Activated naive CD4-positive, alpha-beta T cell treated with anti-CD3 and anti-CD28 coated beads, Interleukin-2, amount 50 U/mL, for 24 hours (primary cell): ENCODE data around the gene SPEM2.
A peak's percentile ranks its signal among the peaks of the same experiment; 100 is the strongest.

ENCODE experiments used
- H3K27ac Mint-ChIP-seq: one replicate; pipeline ENCODE4 v1.8.0; 2021; ENCODE audit warnings: mild to moderate bottlenecking, mixed read lengths
- H3K27me3 Mint-ChIP-seq: one replicate; pipeline ENCODE4 v1.8.0; 2021; ENCODE audit warnings: mixed read lengths
- H3K36me3 Mint-ChIP-seq: one replicate; pipeline ENCODE4 v1.8.0; 2021; ENCODE audit warnings: mixed read lengths
- H3K4me1 Mint-ChIP-seq: one replicate; pipeline ENCODE4 v1.8.0; 2021; ENCODE audit warnings: mixed read lengths
- H3K4me3 Mint-ChIP-seq: one replicate; pipeline ENCODE4 v1.8.0; 2021; ENCODE audit warnings: mild to moderate bottlenecking, mixed read lengths
- H3K9me3 Mint-ChIP-seq: one replicate; pipeline ENCODE4 v1.8.0; 2021; ENCODE audit warnings: mixed read lengths

Gene SPEM2

DNA sequence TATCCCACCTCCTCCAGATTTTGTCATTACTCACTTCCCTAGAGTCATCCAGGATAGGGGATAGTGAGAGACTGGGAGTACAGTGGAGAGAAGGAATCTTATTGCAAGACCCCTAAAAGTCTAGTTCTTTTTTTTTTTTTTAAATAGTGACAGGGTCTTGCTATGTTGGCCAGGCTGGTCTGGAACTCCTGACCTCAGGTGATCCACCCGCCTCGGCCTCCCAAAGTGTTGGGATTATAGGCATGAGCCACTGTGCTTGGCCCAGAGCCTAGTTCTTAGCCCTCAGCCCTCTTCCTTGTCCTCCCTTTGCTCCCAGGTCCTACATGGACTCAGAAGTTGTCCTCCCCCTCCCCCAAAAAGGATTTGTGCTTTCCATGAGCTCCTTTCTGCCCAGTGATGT lies 16.7 kb downstream of the SPEM2 start:
- Mint-ChIP-seq H3K27ac (peak overlapping the region; percentile 11), H3K9me3 (no peaks in the 10 kb centered on the region), H3K27me3 (peaks cover 39% of the 10 kb centered on the region), H3K4me3 (peak overlapping the region; percentile 8), H3K36me3 (no peaks in the 10 kb centered on the region), H3K4me1 (peaks cover 41% of the 10 kb centered on the region)

DNA sequence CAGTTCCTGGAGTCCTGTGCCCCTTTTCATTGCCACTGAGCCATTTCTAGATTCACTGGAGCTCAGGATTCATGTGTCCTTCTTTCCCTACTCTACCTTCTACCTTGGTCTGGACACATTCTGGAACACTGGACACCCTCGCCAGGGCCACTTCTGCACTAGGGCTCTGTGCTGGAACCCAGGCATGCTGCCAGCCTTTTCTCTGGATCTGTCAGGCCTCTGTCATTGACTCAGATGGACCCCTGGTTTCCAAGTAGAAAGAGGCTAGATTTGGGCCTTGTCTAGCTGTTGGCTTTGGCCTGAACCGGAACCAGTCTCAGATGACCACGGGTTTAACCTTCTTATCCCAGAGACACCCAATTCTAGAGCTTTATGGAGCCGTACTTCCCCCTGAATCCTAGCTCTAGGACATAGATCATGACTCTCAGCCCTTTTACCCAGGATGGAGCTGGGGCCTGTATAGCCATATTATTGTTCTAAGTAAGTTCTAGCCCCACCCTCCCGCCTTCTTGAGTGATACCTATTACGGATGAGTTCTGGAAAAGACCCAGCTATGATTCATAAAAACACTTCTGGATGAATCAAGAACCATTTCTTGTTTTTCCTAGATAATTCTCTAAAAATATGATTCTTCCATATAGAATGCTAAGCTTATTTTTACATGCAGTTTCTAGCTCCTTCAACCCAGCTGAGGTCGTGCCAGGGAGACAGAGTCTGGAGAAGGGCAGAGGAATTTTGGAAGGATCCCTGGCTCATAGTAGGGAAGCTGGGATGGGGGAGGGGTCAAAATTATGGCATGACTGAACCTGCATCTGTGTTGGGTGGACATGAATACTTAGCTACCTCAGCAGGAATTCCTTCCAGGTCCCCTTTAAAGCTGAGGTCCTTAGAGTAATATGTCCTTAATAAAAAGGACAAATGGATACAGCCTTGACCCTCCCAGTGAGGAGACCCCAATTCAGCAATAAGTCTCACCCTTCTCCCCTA lies 18.4 kb downstream of the SPEM2 start:
- no peaks in the 10 kb centered on the region for H3K9me3 Mint-ChIP-seq
- H3K27ac Mint-ChIP-seq, result no peak overlapping the region
- H3K36me3 Mint-ChIP-seq, result peaks cover 8% of the 10 kb centered on the region
- H3K4me3 Mint-ChIP-seq, result no peak overlapping the region
- peaks cover 45% of the 10 kb centered on the region for H3K27me3 Mint-ChIP-seq
- peaks cover 35% of the 10 kb centered on the region for H3K4me1 Mint-ChIP-seq

DNA sequence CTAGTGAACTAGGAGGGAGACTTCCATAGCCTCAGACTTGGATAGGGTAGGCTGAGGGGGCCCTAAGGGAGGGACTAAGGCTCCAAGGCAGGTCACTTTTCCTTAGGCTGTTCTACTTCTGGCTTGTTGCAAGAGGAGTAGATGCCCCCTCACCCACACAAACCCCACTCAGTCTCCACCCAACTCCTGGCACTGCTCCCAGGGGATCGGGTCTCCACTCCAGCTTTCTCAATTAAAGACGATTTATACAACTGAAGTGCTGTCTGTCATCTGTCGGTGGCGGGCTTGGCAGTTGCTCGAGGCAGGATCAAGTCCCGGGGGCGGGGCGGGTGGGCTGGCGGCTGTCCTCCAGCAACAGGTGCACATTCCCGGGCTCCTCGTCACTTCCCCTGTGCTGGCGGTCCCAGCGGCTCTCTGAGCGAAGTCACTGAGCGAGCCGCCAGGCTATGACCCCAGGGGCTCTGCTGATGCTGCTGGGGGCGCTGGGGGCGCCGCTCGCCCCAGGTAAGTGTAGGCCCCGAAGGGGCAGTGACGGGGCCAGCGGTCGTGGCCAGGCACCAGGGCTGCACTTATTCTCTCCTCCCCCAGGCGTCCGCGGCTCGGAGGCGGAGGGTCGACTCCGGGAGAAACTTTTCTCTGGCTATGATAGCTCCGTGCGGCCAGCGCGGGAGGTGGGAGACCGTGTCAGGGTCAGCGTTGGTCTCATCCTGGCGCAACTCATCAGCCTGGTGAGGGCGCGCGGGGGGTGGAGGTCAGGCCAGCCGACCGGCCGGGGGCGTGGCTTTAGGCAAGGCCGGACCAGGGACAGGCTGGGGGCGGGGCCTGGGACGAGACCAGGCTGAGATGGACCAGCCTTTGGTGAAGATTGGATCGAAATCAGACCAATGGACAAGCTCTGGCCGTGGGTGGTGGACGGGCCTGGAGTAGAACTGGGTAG lies 19.5 kb downstream of the SPEM2 start, which contains the start of gene CHRNB1:
CHRNB1 (plus strand) TSS at position 380 of the 937 bp plus-strand sequence; CDS start at position 447, 67 bp downstream.
- H3K27me3 Mint-ChIP-seq, result peaks cover 42% of the 10 kb centered on the region
- peaks cover 9% of the 10 kb centered on the region for H3K36me3 Mint-ChIP-seq
- H3K4me1 Mint-ChIP-seq, result peaks cover 30% of the 10 kb centered on the region
- H3K27ac Mint-ChIP-seq, result peak within 1 kb of the TSS; percentile 14
- peak within 1 kb of the TSS; percentile 80 for H3K4me3 Mint-ChIP-seq
- no peaks in the 10 kb centered on the region for H3K9me3 Mint-ChIP-seq

DNA sequence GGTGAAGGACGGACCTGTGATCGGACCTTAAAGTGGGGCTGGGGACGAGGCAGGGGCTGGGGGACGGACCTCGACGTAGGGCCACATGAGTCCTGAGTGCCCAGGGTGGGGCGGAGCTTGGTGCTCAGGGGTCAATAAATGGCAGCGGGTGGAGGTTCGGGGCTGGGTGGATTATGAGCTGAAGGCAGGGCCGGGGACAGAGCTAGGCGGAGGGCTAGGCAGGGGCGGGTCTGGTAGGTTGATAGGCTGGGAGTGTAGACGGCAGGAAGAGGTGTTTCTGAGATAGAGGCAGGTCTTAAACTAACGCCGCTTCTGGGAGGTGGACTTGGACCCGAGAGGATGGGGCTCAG lies 20.2 kb downstream of the SPEM2 start:
- peak overlapping the region; percentile 14 for H3K27ac Mint-ChIP-seq
- H3K4me1 Mint-ChIP-seq, result peaks cover 23% of the 10 kb centered on the region
- peak overlapping the region; percentile 80 for H3K4me3 Mint-ChIP-seq
- no peaks in the 10 kb centered on the region for H3K9me3 Mint-ChIP-seq
- H3K36me3 Mint-ChIP-seq, result peaks cover 9% of the 10 kb centered on the region
- H3K27me3 Mint-ChIP-seq, result peaks cover 39% of the 10 kb centered on the region

DNA sequence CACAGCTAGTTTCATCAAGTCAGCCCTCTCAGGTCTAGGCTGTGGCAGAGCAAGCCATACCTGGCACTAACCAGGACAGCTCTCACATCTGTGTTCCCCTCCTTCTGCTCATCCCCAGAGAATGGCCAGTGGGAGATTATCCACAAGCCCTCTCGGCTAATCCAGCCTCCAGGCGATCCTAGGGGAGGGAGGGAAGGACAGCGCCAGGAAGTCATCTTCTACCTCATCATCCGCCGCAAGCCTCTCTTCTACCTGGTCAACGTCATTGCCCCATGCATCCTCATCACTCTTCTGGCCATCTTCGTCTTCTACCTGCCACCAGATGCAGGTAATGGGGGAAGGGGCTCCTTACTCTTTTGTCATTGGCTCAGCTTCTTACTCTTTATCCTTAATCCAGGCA lies 23.0 kb downstream of the SPEM2 start:
- H3K4me3 Mint-ChIP-seq, result no peak overlapping the region
- peaks cover 9% of the 10 kb centered on the region for H3K36me3 Mint-ChIP-seq
- H3K27me3 Mint-ChIP-seq, result peaks cover 24% of the 10 kb centered on the region
- H3K27ac Mint-ChIP-seq, result no peak overlapping the region
- H3K4me1 Mint-ChIP-seq, result peaks cover 22% of the 10 kb centered on the region
- H3K9me3 Mint-ChIP-seq, result no peaks in the 10 kb centered on the region

DNA sequence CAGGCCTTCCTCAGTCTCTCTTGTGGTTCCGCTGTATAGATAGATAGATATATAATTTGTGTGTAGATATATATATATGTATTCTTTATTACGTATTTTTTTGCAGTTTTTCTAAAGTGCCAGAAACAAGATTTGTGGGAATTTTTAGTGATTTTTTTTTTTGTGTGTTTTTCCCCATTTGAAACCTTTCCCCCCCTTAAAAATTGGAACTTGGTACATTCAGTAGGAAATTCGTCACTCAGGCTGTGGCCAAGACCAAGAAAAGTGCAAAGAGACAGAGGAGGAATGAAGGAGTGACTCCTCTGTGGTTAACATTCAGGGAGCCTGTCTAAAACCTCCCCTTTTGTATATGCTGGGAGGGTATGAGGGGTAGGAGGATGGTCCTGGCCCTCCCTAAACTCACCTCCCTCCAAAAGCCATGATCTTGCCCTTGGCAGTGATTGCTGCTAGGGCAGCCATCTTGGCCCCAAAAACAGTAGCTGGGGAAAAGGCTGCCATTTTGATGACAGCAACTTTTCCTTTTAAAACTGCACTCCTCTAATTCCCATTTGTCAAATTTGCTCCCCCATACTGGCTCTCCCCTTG lies 34.6 kb downstream of the SPEM2 start:
- Mint-ChIP-seq H3K27me3 (no peaks in the 10 kb centered on the region), H3K9me3 (no peaks in the 10 kb centered on the region), H3K4me1 (peaks cover 21% of the 10 kb centered on the region), H3K36me3 (no peaks in the 10 kb centered on the region), H3K4me3 (no peak overlapping the region), H3K27ac (no peak overlapping the region)

DNA sequence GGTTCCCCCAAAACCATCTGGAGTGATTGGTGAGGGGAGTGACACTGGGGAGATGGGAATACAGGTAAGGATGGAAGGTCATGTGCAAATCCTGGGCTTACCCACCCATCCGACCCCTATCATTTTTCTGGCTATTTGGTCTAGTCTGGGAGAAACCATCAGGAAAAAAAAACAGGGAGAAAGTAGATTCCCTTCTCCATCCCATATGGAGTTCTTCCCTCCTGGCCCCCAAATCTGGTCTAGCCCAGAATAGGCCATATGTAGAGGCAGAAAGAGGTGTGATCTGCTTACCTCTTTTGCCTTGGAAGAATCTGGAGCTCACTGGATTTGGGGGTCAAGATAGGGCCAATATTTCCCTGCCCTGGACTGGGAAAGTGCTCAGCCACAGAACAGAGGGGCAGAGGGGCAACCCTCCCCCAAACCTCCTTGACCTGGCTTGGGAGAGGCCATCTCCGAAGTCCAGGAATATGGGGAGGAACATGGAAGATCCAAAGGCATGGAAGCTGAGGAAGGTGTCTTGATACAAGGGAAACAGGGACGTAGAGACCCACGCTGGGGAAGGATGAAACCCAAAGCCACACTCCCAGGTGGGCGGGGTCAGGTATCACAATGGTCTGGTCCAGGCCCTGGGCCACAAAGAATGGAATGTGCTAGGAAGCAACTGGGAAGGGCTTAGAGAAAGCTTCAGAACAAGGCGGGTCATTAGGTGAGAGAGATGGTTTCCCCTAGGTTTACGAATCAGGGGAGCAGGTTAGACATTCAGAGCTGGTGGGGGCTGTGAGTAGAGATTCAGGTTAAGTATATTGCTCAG lies 35.6 kb downstream of the SPEM2 start:
- no peaks in the 10 kb centered on the region for H3K9me3 Mint-ChIP-seq
- H3K27me3 Mint-ChIP-seq, result no peaks in the 10 kb centered on the region
- H3K36me3 Mint-ChIP-seq, result no peaks in the 10 kb centered on the region
- peak overlapping the region; percentile 12 for H3K27ac Mint-ChIP-seq
- peaks cover 17% of the 10 kb centered on the region for H3K4me1 Mint-ChIP-seq
- no peak overlapping the region for H3K4me3 Mint-ChIP-seq

DNA sequence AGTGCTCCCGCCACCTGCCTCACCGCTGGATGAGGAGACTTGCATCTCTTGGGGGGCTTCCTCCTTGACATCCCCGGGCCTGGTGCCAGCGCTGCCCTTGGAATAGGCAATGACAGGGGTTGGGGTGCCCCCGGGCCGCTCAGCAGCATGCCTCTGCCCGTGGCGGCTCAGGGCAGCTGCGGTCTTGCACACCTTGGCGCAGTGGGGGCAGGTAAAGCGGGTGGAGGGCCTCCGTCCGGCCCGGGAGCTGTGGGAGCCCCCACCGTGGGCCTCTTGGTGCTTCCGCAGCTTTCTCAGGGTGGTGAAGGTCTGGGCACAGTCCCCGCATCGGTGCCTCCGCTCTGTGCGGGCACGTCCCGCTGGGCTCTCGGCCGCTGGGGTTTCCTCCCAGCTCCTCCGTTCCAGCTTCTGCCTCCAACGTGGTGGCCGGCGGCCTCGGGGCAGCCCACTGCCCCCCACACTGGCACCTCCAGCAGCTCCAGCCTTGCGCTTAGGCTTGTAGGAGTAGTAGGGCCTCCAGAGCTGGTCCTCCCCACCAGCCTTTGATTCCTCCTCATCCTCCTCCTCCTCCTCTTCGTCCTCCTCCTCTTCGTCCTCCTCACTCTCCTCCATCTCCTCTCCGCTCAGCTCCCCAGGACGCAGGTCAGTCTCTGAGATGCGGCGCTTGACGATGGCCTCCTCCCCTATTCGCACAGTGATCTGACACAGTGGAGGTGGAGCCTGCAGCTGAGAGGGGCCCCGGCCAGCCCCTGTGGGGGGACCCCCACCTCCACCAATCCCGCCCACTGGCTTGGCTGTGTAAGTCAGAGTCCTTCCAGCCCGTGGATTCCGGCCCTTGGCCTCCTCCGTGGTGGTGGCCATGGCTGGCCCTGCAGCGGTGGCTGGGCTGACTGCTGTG lies 37.3 kb downstream of the SPEM2 start:
- Mint-ChIP-seq H3K4me3 (no peak overlapping the region), H3K27ac (no peak overlapping the region), H3K9me3 (no peaks in the 10 kb centered on the region), H3K27me3 (no peaks in the 10 kb centered on the region), H3K36me3 (no peaks in the 10 kb centered on the region), H3K4me1 (peaks cover 16% of the 10 kb centered on the region)

DNA sequence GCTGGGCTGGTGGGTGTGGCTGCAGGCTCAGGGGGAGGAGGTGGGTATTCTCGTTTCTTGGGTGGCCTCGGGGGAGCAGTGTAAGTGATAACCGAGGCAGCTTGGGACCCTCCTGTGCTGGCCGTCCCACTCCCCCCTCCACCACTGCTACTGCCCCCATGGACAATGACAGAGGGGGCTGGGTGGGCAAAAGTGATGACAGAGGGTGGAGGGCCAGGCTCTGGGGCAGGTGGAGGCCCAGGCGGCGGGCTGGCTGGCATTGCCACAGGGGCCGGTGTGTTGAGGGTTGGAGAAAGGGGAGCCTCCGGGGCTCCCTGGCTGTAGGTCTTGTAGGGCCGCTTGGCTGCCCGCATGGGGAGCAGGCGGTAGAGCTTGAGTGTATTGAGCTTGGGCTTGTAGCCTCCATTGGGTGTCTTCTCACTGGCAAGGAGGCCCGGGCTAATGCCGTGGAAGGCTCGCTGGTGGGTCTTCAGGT lies 38.0 kb downstream of the SPEM2 start:
- H3K9me3 Mint-ChIP-seq, result no peaks in the 10 kb centered on the region
- H3K4me1 Mint-ChIP-seq, result peaks cover 18% of the 10 kb centered on the region
- no peak overlapping the region for H3K27ac Mint-ChIP-seq
- H3K27me3 Mint-ChIP-seq, result no peaks in the 10 kb centered on the region
- no peaks in the 10 kb centered on the region for H3K36me3 Mint-ChIP-seq
- no peak overlapping the region for H3K4me3 Mint-ChIP-seq

DNA sequence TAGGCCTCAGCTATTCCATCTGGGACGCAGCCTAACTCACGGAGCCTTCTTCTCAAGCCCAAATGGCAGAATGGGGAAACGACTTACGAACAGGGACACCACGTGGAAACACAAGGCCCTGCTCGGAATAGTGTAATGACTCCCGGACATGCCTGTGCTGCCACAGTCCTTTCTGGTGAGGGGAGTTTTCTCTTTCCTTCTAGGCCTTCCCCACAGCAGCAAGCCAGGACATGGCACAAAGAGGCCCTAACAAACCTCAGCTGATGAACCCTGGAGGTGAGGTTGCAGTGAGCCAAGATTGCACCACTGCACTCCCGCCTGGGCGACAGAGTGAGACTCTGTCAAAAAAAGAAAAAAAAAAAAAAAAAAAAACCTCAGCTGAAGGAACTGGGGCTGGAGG lies 38.7 kb downstream of the SPEM2 start:
- no peak overlapping the region for H3K4me3 Mint-ChIP-seq
- H3K27me3 Mint-ChIP-seq, result no peaks in the 10 kb centered on the region
- H3K4me1 Mint-ChIP-seq, result peaks cover 18% of the 10 kb centered on the region
- H3K36me3 Mint-ChIP-seq, result no peaks in the 10 kb centered on the region
- no peak overlapping the region for H3K27ac Mint-ChIP-seq
- no peaks in the 10 kb centered on the region for H3K9me3 Mint-ChIP-seq

DNA sequence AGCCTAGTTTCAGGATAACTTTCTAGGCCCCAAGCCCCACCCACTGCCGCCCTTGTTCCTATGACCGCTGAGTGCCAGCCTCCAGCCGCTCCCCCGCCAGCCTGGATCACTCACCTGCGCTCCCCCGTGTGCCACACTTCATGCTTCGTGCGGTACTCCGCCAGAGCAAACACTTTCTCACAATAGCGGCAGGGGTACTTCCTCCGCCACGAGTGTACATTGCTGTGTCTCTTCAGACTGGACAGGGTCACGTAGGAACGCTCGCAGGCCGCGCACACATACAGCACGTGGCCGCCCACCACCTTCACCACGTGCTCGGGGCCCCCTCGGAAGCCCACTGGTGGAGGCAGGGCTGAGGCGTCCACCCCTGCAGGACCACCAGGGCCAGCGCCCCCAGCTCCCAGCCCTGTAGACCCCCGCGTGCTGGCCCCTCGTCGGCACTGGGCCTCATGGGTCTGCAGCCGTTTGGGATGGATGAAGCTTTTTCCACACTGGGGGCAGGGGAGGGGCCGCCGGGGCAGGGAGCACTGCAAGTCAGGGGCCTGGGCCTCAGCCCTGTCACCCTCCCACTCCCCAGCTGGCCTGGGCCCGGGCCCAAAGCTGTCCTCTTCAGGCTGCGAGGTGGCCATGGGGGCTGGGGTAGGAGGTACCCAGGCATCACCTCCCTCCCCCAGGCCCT lies 40.3 kb downstream of the SPEM2 start:
- Mint-ChIP-seq H3K27me3 (no peaks in the 10 kb centered on the region), H3K36me3 (no peaks in the 10 kb centered on the region), H3K4me1 (peaks cover 16% of the 10 kb centered on the region), H3K9me3 (no peaks in the 10 kb centered on the region), H3K27ac (no peak overlapping the region), H3K4me3 (no peak overlapping the region)

DNA sequence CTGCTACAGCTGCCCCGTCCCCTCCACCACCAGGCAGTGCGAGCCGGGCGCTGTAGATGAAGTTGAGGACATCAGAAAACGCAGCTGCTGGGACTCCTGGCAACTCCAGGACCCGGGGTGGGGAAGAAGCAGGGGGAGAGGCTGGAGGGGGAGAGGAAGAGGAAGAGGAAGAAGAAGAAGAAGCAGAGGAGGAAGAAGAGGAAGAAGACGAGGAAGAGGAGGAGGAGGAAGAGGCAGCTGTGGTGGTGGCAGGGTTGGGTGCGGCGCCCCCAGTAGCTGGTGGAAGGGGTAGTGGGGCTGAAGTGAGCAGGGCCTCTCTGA lies 40.9 kb downstream of the SPEM2 start:
- peaks cover 18% of the 10 kb centered on the region for H3K4me1 Mint-ChIP-seq
- no peaks in the 10 kb centered on the region for H3K36me3 Mint-ChIP-seq
- H3K27ac Mint-ChIP-seq, result no peak overlapping the region
- H3K27me3 Mint-ChIP-seq, result no peaks in the 10 kb centered on the region
- no peaks in the 10 kb centered on the region for H3K9me3 Mint-ChIP-seq
- H3K4me3 Mint-ChIP-seq, result no peak overlapping the region

DNA sequence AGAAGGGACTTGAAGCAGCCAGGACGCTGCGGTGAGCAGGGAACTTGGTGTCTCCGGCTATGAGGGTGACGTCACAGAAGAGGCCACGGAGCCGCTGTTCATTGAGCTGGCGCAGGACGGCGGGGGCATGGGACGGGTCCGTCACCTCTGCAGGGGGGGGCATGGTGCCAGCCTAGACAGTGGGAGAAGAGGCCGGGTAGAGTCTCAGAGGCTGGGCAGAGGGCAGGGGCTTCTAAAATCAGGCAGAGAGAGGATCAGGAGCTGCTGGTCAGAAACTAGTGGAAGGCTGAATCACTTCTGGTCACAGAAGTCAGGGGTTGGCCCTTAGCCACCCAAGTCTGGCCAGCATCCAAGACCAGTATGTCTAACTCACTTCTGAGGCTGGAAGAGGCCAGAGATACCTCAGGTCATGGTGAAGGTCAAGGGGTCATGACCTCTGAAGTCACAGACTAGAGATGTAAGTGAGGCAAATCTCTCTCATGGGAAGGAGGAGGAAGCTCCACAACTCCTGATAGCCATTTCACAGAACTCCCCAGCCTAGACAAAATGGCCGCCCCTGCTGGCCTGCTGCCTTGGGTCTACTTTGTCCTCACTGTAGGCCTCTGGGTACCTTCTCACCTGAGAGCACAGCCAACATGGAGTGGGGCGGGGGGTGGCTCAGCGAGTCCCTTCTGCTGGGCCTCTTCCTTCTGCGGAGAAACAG lies 41.4 kb downstream of the SPEM2 start:
- H3K27me3 Mint-ChIP-seq, result no peaks in the 10 kb centered on the region
- peak overlapping the region; percentile 41 for H3K27ac Mint-ChIP-seq
- H3K9me3 Mint-ChIP-seq, result no peaks in the 10 kb centered on the region
- H3K4me3 Mint-ChIP-seq, result no peak overlapping the region
- H3K4me1 Mint-ChIP-seq, result peaks cover 22% of the 10 kb centered on the region
- H3K36me3 Mint-ChIP-seq, result no peaks in the 10 kb centered on the region
